K562 (cell line): ENCODE measurements around the gene MYO1D. TPM values are rescaled to one million over a fixed set of nuclear protein-coding genes. Genes with fewer than 3 reads are reported as not detected.
A peak's percentile ranks its signal among the peaks of the same experiment; 100 is the strongest.

Experiments
- C11orf30 ChIP-seq: fragments of 450-650 bp; IDR thresholded peaks from 2 replicates; pipeline ENCODE4 v1.6.1; 2016; ENCODE audit warnings: low read depth, mild to moderate bottlenecking
- FIP1L1 ChIP-seq: fragments of 200-400 bp; formaldehyde crosslinking; IDR thresholded peaks from 2 replicates; pipeline ENCODE4 v1.6.1; 2018; ENCODE audit warnings: mild to moderate bottlenecking, low read depth, low read length; ENCODE audit not compliant: poor library complexity, severe bottlenecking
- HNRNPLL ChIP-seq: fragments of 200-400 bp; formaldehyde crosslinking; IDR thresholded peaks from 2 replicates; pipeline ENCODE4 v1.6.1; 2017; ENCODE audit warnings: low read length, low read depth, mild to moderate bottlenecking; ENCODE audit not compliant: poor library complexity, severe bottlenecking
- MGA ChIP-seq: fragments of 450-650 bp; IDR thresholded peaks from 2 replicates; pipeline ENCODE4 v1.6.1; 2016; ENCODE audit warnings: mild to moderate bottlenecking, moderate library complexity
- MIER1 ChIP-seq: fragments of 450-650 bp; IDR thresholded peaks from 2 replicates; pipeline ENCODE4 v1.6.1; 2016; ENCODE audit warnings: antibody characterized with exemption, mild to moderate bottlenecking, low read depth
- POLR2AphosphoS5 ChIP-seq: IDR thresholded peaks from 2 replicates; pipeline ENCODE4 v1.6.1; 2011; ENCODE audit warnings: mild to moderate bottlenecking, low read depth, low read length, moderate library complexity; ENCODE audit not compliant: control insufficient read depth, insufficient read depth
- TAF15 ChIP-seq: fragments of 200-400 bp; formaldehyde crosslinking; IDR thresholded peaks from 2 replicates; pipeline ENCODE4 v1.6.1; 2017; ENCODE audit warnings: mild to moderate bottlenecking, low read depth, low read length, moderate library complexity
- polyA plus RNA-seq, 8 experiments: library from polyadenylated mRNA; depleted of rRNA in 4 of 8; stranded (reverse) in 5 of 8; unstranded in 3 of 8; fragments of >200 nt; fragmentation: Nextera tagmentation in 2 of 8; fragmentation: Illumina TruSeq in 1 of 8; extraction: Ambion mirVana in 2 of 8; extraction: Trizol in 1 of 8; gene quantifications; 2 replicates each; pipeline versions ENCODE4 v1.2.1 to v1.2.3, GENCODE V29; 2011 to 2014; ENCODE audit warnings: inconsistent platforms in 1 of 8, missing spikeins in 1 of 8
- total RNA-seq, 7 experiments: library from RNA; depleted of rRNA in 6 of 7; stranded (reverse); fragments of >200 nt in 6 of 7; fragmentation: Illumina TruSeq in 2 of 7; extraction: Trizol in 2 of 7; gene quantifications; 2 replicates each; pipeline versions ENCODE4 v1.2.1 to v1.2.3, GENCODE V29; 2011 to 2021; ENCODE audit warnings: low replicate concordance in 1 of 7

MYO1D gene
- total and polyA plus RNA-seq, 9 of the 15 experiments (the other 6 are each of a cell fraction or from before 2014, with no cell fraction given): 2.1 to 71.2 (median 45.4) TPM

DNA sequence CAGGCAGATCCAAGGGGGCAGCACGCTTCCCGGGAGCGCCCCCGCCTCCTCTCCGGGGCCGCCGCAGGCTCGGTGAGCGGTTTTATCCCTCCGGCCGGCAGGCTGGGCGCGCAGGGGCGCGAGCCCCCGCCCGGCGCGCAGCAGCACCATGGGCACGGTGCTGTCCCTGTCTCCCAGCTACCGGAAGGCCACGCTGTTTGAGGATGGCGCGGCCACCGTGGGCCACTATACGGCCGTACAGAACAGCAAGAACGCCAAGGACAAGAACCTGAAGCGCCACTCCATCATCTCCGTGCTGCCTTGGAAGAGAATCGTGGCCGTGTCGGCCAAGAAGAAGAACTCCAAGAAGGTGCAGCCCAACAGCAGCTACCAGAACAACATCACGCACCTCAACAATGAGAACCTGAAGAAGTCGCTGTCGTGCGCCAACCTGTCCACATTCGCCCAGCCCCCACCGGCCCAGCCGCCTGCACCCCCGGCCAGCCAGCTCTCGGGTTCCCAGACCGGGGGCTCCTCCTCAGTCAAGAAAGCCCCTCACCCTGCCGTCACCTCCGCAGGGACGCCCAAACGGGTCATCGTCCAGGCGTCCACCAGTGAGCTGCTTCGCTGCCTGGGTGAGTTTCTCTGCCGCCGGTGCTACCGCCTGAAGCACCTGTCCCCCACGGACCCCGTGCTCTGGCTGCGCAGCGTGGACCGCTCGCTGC lies 389.3 kb downstream of the MYO1D start (continued):
- no peak for TF ChIP-seq MGA
- no peak for TF ChIP-seq C11orf30
- TF ChIP-seq FIP1L1: peak; percentile 40
- TF ChIP-seq POLR2AphosphoS5: no peak
- TF ChIP-seq HNRNPLL: peak; percentile 58
- no peak for TF ChIP-seq MIER1
- no peak for TF ChIP-seq TAF15
